ENCODE measurements around the gene CHRNA1. TPM values are rescaled to one million over a fixed set of nuclear protein-coding genes. Genes with fewer than 3 reads are reported as not detected.

The CHRNA1 gene
- polyA plus RNA-seq, 1 donor from 2014 or later, result not detected

GRCh38 chr2:174794851-174795374, 30.6 kb upstream of the CHRNA1 start:
- H3K27ac ChIP-seq (ENCODE audit: low read length), result no peak overlapping the region
- no peak for TF ChIP-seq RAD21 (conservative IDR thresholded peaks at IDR 0.05)

DNA sequence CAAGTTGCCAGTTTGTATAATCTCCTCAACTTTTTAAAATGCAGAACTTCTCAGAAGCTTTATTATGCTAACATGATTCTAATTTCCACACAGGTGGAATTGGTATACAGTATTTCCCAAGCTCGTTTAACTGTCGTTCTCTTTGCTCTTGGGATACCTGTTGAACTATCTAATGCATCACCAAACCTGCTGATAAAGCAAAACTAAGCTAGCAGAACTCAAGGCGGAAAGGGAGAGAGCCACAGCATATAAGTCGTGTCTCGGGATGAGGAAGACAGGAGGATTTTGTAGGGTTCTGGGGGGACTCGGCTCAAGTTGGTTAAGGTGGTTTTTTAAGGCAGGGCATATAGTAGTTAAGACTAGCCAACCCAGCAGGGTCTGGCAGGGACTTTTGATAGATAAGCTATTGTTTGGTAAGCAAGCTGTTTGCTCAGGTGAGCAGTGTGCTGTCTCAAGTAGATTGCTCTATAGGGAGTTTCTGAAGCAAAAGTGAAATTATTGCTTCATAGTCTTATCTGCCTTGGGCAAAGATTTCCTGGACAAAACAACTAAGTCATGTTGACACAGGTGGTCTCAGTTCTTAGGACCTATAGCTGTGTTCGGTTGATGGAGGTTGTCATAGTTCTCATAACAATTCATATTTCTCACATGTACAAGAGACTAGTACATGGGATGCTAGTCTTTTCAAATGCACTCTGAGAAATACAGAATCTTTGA, 28.2 kb upstream of the CHRNA1 start:
- no peaks in the 10 kb centered on the region for H3K36me3 ChIP-seq (ENCODE audit: insufficient read depth, low read length)
- H3F3A ChIP-seq (ENCODE audit: insufficient read depth, low read length, poor library complexity, severe bottlenecking), result no peaks in the 10 kb centered on the region
- H3K27me3 ChIP-seq (ENCODE audit: insufficient read depth, low read depth, low read length), result no peaks in the 10 kb centered on the region
- no peaks in the 10 kb centered on the region for H4K20me1 ChIP-seq (ENCODE audit: insufficient read depth)
- H3K9me3 ChIP-seq (ENCODE audit: low read length), result no peaks in the 10 kb centered on the region
- no peak overlapping the region for H2AFZ ChIP-seq (ENCODE audit: low read depth, low read length)
- H3K9me2 ChIP-seq (ENCODE audit: insufficient read depth, low read length), result no peaks in the 10 kb centered on the region
- no peaks in the 10 kb centered on the region for H3K79me2 ChIP-seq (replicated peaks; ENCODE audit: insufficient read depth, low read length)
- H3K4me3 ChIP-seq (ENCODE audit: low read length), result no peak overlapping the region
- no peak overlapping the region for H3K4me2 ChIP-seq (ENCODE audit: low read length)
- H3K9ac ChIP-seq (ENCODE audit: low read length), result no peak overlapping the region
- TF ChIP-seq TAF1 (IDR thresholded peaks at IDR 0.05; ENCODE audit: low read depth), result no peak
- TF ChIP-seq EP300 (conservative IDR thresholded peaks at IDR 0.05; ENCODE audit: poor library complexity, severe bottlenecking), result no peak
- no peak for TF ChIP-seq RAD21 (conservative IDR thresholded peaks at IDR 0.05)
- TF ChIP-seq, protein P1, sequence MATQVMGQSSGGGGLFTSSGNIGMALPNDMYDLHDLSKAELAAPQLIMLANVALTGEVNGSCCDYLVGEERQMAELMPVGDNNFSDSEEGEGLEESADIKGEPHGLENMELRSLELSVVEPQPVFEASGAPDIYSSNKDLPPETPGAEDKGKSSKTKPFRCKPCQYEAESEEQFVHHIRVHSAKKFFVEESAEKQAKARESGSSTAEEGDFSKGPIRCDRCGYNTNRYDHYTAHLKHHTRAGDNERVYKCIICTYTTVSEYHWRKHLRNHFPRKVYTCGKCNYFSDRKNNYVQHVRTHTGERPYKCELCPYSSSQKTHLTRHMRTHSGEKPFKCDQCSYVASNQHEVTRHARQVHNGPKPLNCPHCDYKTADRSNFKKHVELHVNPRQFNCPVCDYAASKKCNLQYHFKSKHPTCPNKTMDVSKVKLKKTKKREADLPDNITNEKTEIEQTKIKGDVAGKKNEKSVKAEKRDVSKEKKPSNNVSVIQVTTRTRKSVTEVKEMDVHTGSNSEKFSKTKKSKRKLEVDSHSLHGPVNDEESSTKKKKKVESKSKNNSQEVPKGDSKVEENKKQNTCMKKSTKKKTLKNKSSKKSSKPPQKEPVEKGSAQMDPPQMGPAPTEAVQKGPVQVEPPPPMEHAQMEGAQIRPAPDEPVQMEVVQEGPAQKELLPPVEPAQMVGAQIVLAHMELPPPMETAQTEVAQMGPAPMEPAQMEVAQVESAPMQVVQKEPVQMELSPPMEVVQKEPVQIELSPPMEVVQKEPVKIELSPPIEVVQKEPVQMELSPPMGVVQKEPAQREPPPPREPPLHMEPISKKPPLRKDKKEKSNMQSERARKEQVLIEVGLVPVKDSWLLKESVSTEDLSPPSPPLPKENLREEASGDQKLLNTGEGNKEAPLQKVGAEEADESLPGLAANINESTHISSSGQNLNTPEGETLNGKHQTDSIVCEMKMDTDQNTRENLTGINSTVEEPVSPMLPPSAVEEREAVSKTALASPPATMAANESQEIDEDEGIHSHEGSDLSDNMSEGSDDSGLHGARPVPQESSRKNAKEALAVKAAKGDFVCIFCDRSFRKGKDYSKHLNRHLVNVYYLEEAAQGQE (IDR thresholded peaks at IDR 0.05; ENCODE audit: borderline replicate concordance), result no peak
- TF ChIP-seq SMC3 (conservative IDR thresholded peaks at IDR 0.05; ENCODE audit: poor library complexity), result no peak
- TF ChIP-seq POLR2AphosphoS5 (IDR thresholded peaks at IDR 0.05), result no peak
- no peak for TF ChIP-seq EZH2 (IDR thresholded peaks at IDR 0.05; ENCODE audit: borderline replicate concordance, insufficient read depth, low read length, poor library complexity, severe bottlenecking)
- TF ChIP-seq, protein P2, sequence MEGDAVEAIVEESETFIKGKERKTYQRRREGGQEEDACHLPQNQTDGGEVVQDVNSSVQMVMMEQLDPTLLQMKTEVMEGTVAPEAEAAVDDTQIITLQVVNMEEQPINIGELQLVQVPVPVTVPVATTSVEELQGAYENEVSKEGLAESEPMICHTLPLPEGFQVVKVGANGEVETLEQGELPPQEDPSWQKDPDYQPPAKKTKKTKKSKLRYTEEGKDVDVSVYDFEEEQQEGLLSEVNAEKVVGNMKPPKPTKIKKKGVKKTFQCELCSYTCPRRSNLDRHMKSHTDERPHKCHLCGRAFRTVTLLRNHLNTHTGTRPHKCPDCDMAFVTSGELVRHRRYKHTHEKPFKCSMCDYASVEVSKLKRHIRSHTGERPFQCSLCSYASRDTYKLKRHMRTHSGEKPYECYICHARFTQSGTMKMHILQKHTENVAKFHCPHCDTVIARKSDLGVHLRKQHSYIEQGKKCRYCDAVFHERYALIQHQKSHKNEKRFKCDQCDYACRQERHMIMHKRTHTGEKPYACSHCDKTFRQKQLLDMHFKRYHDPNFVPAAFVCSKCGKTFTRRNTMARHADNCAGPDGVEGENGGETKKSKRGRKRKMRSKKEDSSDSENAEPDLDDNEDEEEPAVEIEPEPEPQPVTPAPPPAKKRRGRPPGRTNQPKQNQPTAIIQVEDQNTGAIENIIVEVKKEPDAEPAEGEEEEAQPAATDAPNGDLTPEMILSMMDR (IDR thresholded peaks at IDR 0.05; ENCODE audit: poor library complexity, severe bottlenecking), result no peak
- no peak for TF ChIP-seq MXI1 (conservative IDR thresholded peaks at IDR 0.05; ENCODE audit: poor library complexity, severe bottlenecking)
- no peak overlapping the region for H3K27ac ChIP-seq (ENCODE audit: low read length)

More at GRCh38 chr2:174794851-174795374, 30.6 kb upstream of the CHRNA1 start:
- Histone ChIP-seq H3K4me2 (ENCODE audit: low read length) (no peak overlapping the region), H3K36me3 (ENCODE audit: insufficient read depth, low read length) (peaks cover 9% of the 10 kb centered on the region), H3K9ac (ENCODE audit: low read length) (no peak overlapping the region), H2AFZ (ENCODE audit: low read depth, low read length) (no peak overlapping the region), H3K9me2 (ENCODE audit: insufficient read depth, low read length) (no peaks in the 10 kb centered on the region), H3K9me3 (ENCODE audit: low read length) (no peaks in the 10 kb centered on the region), H4K20me1 (ENCODE audit: insufficient read depth) (no peaks in the 10 kb centered on the region), H3F3A (ENCODE audit: insufficient read depth, low read length, poor library complexity, severe bottlenecking) (no peaks in the 10 kb centered on the region), H3K79me2 (replicated peaks; ENCODE audit: insufficient read depth, low read length) (no peaks in the 10 kb centered on the region), H3K27me3 (ENCODE audit: insufficient read depth, low read depth, low read length) (no peaks in the 10 kb centered on the region), H3K4me3 (ENCODE audit: low read length) (no peak overlapping the region)

Measured in neural cell (in vitro differentiated cells).